ENCODE results near the gene GALNT9. TPM values are rescaled to one million over a fixed set of nuclear protein-coding genes. Genes with fewer than 3 reads are reported as not detected.

GALNT9 gene
- polyA plus RNA-seq, 2 of the 4 experiments (the other 2 are of a cell fraction), result 0.66 to 2.8 TPM

GRCh38 chr12:132324841-132325732, 4.3 kb downstream of the GALNT9 start (continued):
- no peak for TF ChIP-seq CTCF (IDR thresholded peaks at IDR 0.05)
- TF ChIP-seq CHD2 (IDR thresholded peaks at IDR 0.05; ENCODE audit: low read length, partially characterized antibody), result no peak
- TF ChIP-seq POLR2A (IDR thresholded peaks at IDR 0.05; ENCODE audit: low read length), result no peak
- TF ChIP-seq BHLHE40 (IDR thresholded peaks at IDR 0.05; ENCODE audit: low read depth, low read length), result no peak

GRCh38 chr12:132324173-132324572, 5.2 kb downstream of the GALNT9 start:
- ChIA-PET POLR2A (no interaction called here), CTCF (no interaction called here)
- Histone ChIP-seq H3K4me2 (no peak overlapping the region), H3K9me3 (no peaks in the 10 kb centered on the region), H3K27ac (no peak overlapping the region), H3K4me1 (peaks cover 27% of the 10 kb centered on the region), H3K4me3 (no peak overlapping the region)
- FAIRE-seq (no peak), DNase-seq (ENCODE audit: low read depth in 1 of 2, low spot score in 1 of 2) (no peak), ATAC-seq (no peak)
- TF ChIP-seq SREBF2 (IDR thresholded peaks at IDR 0.05) (no peak), TFCP2L1 (CRISPR knock-in tag; IDR thresholded peaks at IDR 0.05) (no peak), PBX3 (IDR thresholded peaks at IDR 0.05) (no peak), JUN (IDR thresholded peaks at IDR 0.05) (no peak), CHD4 (IDR thresholded peaks at IDR 0.05; ENCODE audit: borderline replicate concordance) (no peak), HOXA7 (CRISPR knock-in tag; IDR thresholded peaks at IDR 0.05) (no peak), RCOR1 (IDR thresholded peaks at IDR 0.05; ENCODE audit: low read depth, low read length) (no peak), BHLHE40 (IDR thresholded peaks at IDR 0.05; ENCODE audit: low read depth, low read length) (no peak), ESRRA (IDR thresholded peaks at IDR 0.05; ENCODE audit: borderline replicate concordance, low read length) (no peak), USF2 (IDR thresholded peaks at IDR 0.05) (no peak), MYC (IDR thresholded peaks at IDR 0.05; ENCODE audit: borderline replicate concordance, low read length) (no peak), ZNF302 (CRISPR knock-in tag; IDR thresholded peaks at IDR 0.05) (no peak), SMC3 (IDR thresholded peaks at IDR 0.05) (no peak), HEYL (CRISPR knock-in tag; IDR thresholded peaks at IDR 0.05) (no peak), NPAS2 (CRISPR knock-in tag; IDR thresholded peaks at IDR 0.05; ENCODE audit: borderline replicate concordance) (no peak), POLR2A (IDR thresholded peaks at IDR 0.05; ENCODE audit: low read length) (no peak)
- WGBS (ENCODE audit: missing lambda C conversion rate), result 89% methylated on average over 38 of the region's 42 CpGs

GRCh38 chr12:132323171-132324010, 6.0 kb downstream of the GALNT9 start:
- Histone ChIP-seq H3K4me3 (no peak overlapping the region), H3K4me1 (peaks cover 19% of the 10 kb centered on the region), H3K27ac (no peak overlapping the region), H3K9me3 (no peaks in the 10 kb centered on the region), H3K4me2 (no peak overlapping the region)
- DNase-seq (ENCODE audit: low read depth in 1 of 2, low spot score in 1 of 2), result no peak
- ChIA-PET POLR2A (no interaction called here), CTCF (interaction anchor here (1.8 kb wide), 1 partner anchor 18 kb away, joined by 4 read pairs; no protein-coding TSS in a partner anchor)
- ATAC-seq, result no peak
- 73% methylated on average over 44 of the region's 44 CpGs for WGBS (ENCODE audit: missing lambda C conversion rate)
- FAIRE-seq, result no peak
- TF ChIP-seq BCL3 (IDR thresholded peaks at IDR 0.05) (no peak), MAX (IDR thresholded peaks at IDR 0.05) (no peak), RNF2 (IDR thresholded peaks at IDR 0.05; ENCODE audit: borderline replicate concordance, low read depth) (no peak), HOXB13 (CRISPR knock-in tag; IDR thresholded peaks at IDR 0.05; ENCODE audit: low read depth) (no peak), NR3C1 (IDR thresholded peaks at IDR 0.05) (no peak), RCOR1 (IDR thresholded peaks at IDR 0.05; ENCODE audit: low read depth, low read length) (no peak), CHD4 (IDR thresholded peaks at IDR 0.05; ENCODE audit: borderline replicate concordance) (no peak), CTCF (IDR thresholded peaks at IDR 0.05) (no peak), CBX2 (IDR thresholded peaks at IDR 0.05; ENCODE audit: borderline replicate concordance, low read depth) (no peak)

All from A549 (cell line).